Heart right ventricle (tissue), 16 donors: Measurements from ENCODE around the gene PKNOX2. TPM values are rescaled to one million over a fixed set of nuclear protein-coding genes. Genes with fewer than 3 reads are reported as not detected.
A peak's percentile ranks its signal among the peaks of the same experiment; 100 is the strongest.

ENCODE experiments used
- ATAC-seq, 8 donors: fragments of 200-7000 bp; cut with Tn5 transposase; one replicate each; pipeline ENCODE4 v1.9.1; 2020; ENCODE audit warnings: mild to moderate bottlenecking in 8 of 8, moderate library complexity in 8 of 8, moderate number of reproducible peaks in 1 of 8
- DNase-seq, 2 donors: peaks; one replicate each; pipeline ENCODE4 v3.0.0-alpha.2; 2020
- H3K27ac ChIP-seq, 10 donors: fragments of 200-600 bp; sonication (generic) in 2 of 10; one replicate each; pipeline versions ENCODE4 v1.5.0 to v1.8.0; 2020 to 2022; ENCODE audit warnings: mild to moderate bottlenecking in 3 of 10
- H3K27me3 ChIP-seq, 7 donors: fragments of 200-600 bp; one replicate each; pipeline ENCODE4 v1.8.0; 2021 to 2022; ENCODE audit warnings: mild to moderate bottlenecking in 2 of 7
- H3K36me3 ChIP-seq, 9 donors: fragments of 200-600 bp; sonication (generic) in 1 of 9; one replicate each; pipeline versions ENCODE4 v1.5.0 to v1.8.0; 2020 to 2022; ENCODE audit warnings: mild to moderate bottlenecking in 2 of 9
- H3K4me1 ChIP-seq, 9 donors: fragments of 200-600 bp; sonication (generic) in 1 of 9; one replicate each; pipeline versions ENCODE4 v1.5.0 to v1.8.0; 2020 to 2022; ENCODE audit warnings: mild to moderate bottlenecking in 4 of 9
- H3K4me3 ChIP-seq, 10 donors: fragments of 200-600 bp; sonication (generic) in 2 of 10; one replicate each; pipeline versions ENCODE4 v1.5.0 to v1.8.0; 2020 to 2022; ENCODE audit warnings: mild to moderate bottlenecking in 7 of 10, moderate library complexity in 2 of 10
- H3K9me3 ChIP-seq, 11 donors: fragments of 200-600 bp in 10 of 11; sonication (generic) in 2 of 11; one replicate each; pipeline versions ENCODE4 v1.5.0 to v1.8.0; 2013 to 2022; ENCODE audit warnings: mild to moderate bottlenecking in 2 of 11, control low read depth in 1 of 11, moderate library complexity in 1 of 11
- WGBS, 2 donors: extraction: QIAGEN DNeasy Blood & Tissue Kit; methylation state at CpG; one replicate each; pipeline ENCODE4 v1.1.7; 2013; ENCODE audit warnings: inconsistent platforms in 1 of 2; 5-methylcytosine and 5-hydroxymethylcytosine counted together
- intact Hi-C, 10 donors: fragments of 100-400 bp; cut with DNase I; formaldehyde crosslinking; loops; one replicate each; pipeline versions ENCODE4 v1.11.1 to v1.14.2; 2022
- polyA plus RNA-seq, 2 donors: library from polyadenylated mRNA; stranded (reverse); fragments of 200-250 nt; gene quantifications; one replicate each; pipeline ENCODE4 v1.2.3, GENCODE V29; 2013
- total RNA-seq, 10 donors: library from RNA; stranded (reverse); fragmentation: NEBNext Ultra II Directional in 3 of 10; extraction: Animal tissue kit (Norgen Biotek cat#: 25700) in 3 of 10; gene quantifications; one replicate each; pipeline versions ENCODE4 v1.2.1 to v1.2.4, GENCODE V29; 2021 to 2023
- TF ChIP-seq, protein P1 (sequence below), 9 donors: fragments of 200-600 bp; sonication (generic) in 2 of 9; IDR thresholded peaks; one replicate each; pipeline versions ENCODE4 v1.5.0 to v1.8.0; 2021 to 2022; ENCODE audit warnings: antibody characterized with exemption in 9 of 9, mild to moderate bottlenecking in 5 of 9, moderate library complexity in 1 of 9
- donor health status: Arrhythmogenic right ventricular cardiomyopathy.
- donor health status: ischemic (EF 13 %, LVEDD 7.1; RV severe dilation, severe dysfunction).
- donor health status: healthy with polysubstance abuse.
- donor health status: DM: no; HTN: yes; CAD: no.
- donor health status: DM: no; HTN: no; CAD: no.
- donor health status: ischemic (EF 25% LVEDD 6.9; RV normal size, moderate dysfunction).
- donor health status: ischemic (EF 25% LVEDD 5.7; RV mildly dilated, moderate dysfunction).
- donor health status: healthy.
- donor health status: DM: yes; HTN: yes; CAD: no.
- donor health status: Ischemic cardiomyopathy.
- donor health status: ischemic (EF 35%, LVEDD 5.7; RV mildly dilated, moderate dysfunction).
- donor health status: nonischemic (EF 11% LVEDD 7.7; RV severe dilation, severe dysfunction).
- donor health status: DM: yes; HTN: yes; CAD: no.
- donor health status: PGD.
- donor health status: ischemic (EF 29% LVEDD 5.4; RV normal size, mild dysfunction).
- donor health status: nonischemic (EF 23%, LVEDD 6.1; RV moderate dilation, normal function).

Gene PKNOX2
- total and polyA plus RNA-seq, 12 donors, result 2.5 to 5.8 (median 4.5) TPM

DNA sequence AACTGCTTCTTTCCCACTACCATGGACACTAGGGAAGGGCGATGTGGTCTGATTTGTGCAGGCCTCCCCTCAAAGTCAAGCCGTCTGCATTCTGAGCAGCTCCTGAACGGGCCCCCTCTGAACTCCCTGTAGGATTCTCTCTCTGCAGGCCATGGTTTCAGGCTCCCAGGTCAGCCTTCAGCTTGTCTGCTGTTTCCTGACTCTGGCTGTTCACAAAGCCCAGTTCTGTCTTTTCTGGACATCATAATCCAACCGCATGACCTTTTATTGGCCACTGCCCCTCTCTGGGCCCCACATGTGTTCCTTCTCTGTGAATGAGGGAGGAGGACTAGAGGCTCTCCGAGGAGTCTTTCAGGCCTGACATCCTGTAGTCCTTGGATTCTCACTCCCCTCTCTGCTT, 170.6 kb downstream of the PKNOX2 start:
- WGBS, 2 donors, result 62 to 73% methylated on average over 5 of the region's 5 CpGs
- H3K4me1 ChIP-seq, result peaks cover 0 to 31% (median 12%) of the 10 kb centered on the region in 9 donors
- intact Hi-C loops, result no loop called here
- H3K36me3 ChIP-seq, result no peaks in the 10 kb centered on the region
- DNase-seq (no peak), ATAC-seq (no peak)
- no peak overlapping the region for H3K4me3 ChIP-seq
- no peaks in the 10 kb centered on the region for H3K9me3 ChIP-seq
- no peak overlapping the region for H3K27ac ChIP-seq
- H3K27me3 ChIP-seq, result no peaks in the 10 kb centered on the region
- TF ChIP-seq, protein P1, sequence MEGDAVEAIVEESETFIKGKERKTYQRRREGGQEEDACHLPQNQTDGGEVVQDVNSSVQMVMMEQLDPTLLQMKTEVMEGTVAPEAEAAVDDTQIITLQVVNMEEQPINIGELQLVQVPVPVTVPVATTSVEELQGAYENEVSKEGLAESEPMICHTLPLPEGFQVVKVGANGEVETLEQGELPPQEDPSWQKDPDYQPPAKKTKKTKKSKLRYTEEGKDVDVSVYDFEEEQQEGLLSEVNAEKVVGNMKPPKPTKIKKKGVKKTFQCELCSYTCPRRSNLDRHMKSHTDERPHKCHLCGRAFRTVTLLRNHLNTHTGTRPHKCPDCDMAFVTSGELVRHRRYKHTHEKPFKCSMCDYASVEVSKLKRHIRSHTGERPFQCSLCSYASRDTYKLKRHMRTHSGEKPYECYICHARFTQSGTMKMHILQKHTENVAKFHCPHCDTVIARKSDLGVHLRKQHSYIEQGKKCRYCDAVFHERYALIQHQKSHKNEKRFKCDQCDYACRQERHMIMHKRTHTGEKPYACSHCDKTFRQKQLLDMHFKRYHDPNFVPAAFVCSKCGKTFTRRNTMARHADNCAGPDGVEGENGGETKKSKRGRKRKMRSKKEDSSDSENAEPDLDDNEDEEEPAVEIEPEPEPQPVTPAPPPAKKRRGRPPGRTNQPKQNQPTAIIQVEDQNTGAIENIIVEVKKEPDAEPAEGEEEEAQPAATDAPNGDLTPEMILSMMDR (IDR thresholded peaks at IDR 0.05), result no peak

- ATAC-seq, result peak; percentile 18 to 62 (median 24)
- peaks cover 0 to 31% (median 12%) of the 10 kb centered on the region in 9 donors for H3K4me1 ChIP-seq
- peak overlapping the region; percentile 40 to 83 (median 74) for H3K27ac ChIP-seq
- WGBS, 2 donors, result 61 to 62% methylated on average over 11 of the region's 11 CpGs
- H3K36me3 ChIP-seq, result no peaks in the 10 kb centered on the region
- no peaks in the 10 kb centered on the region for H3K9me3 ChIP-seq
- TF ChIP-seq, protein P1 (IDR thresholded peaks at IDR 0.05), result no peak
- intact Hi-C loops, result loop anchor here in 1 of 10 donors (1.0 kb wide), 1 partner anchor 31 kb away; no protein-coding TSS in a partner anchor
- H3K4me3 ChIP-seq, result no peak overlapping the region
- H3K27me3 ChIP-seq, result no peaks in the 10 kb centered on the region
- DNase-seq, result peak in 1 of 2 donors; percentile 34
These were observed 173.6 kb downstream of the PKNOX2 start for GRCh38 chr11:125337836-125338834.

- DNase-seq, result peak in 1 of 2 donors; percentile 65
- intact Hi-C loops, result loop anchor here in 1 of 10 donors (1.0 kb wide), 1 partner anchor 30 kb away; no protein-coding TSS in a partner anchor
- H3K36me3 ChIP-seq, result no peaks in the 10 kb centered on the region
These were observed 174.6 kb downstream of the PKNOX2 start for GRCh38 chr11:125338886-125339811.

More at GRCh38 chr11:125338886-125339811, 174.6 kb downstream of the PKNOX2 start:
- Histone ChIP-seq H3K9me3 (no peaks in the 10 kb centered on the region), H3K4me1 (peaks cover 0 to 31% (median 12%) of the 10 kb centered on the region in 9 donors), H3K27me3 (no peaks in the 10 kb centered on the region), H3K27ac (peak overlapping the region; percentile 47 to 83 (median 74)), H3K4me3 (no peak overlapping the region)
- peak; percentile 72 to 87 (median 82) for ATAC-seq
- TF ChIP-seq, protein P1 (IDR thresholded peaks at IDR 0.05), result no peak
- WGBS, 2 donors, result 68 to 75% methylated on average over 17 of the region's 17 CpGs
